LNCAP (cell line): Measurements from ENCODE around the gene SYNE2.

Source experiments
- CTCF ChIP-seq: fragments of 450-650 bp; IDR thresholded peaks from 2 replicates; pipeline ENCODE4 v1.5.1; 2017; ENCODE audit warnings: mild to moderate bottlenecking

The SYNE2 gene

GRCh38 chr14:63909984-63910383, 57.2 kb downstream of the SYNE2 start:
- no peak for TF ChIP-seq CTCF

GRCh38 chr14:63910583-63911363, 58.0 kb downstream of the SYNE2 start:
- TF ChIP-seq CTCF: no peak

- TF ChIP-seq CTCF: no peak
Observed at GRCh38 chr14:63911404-63911803, 58.6 kb downstream of the SYNE2 start.

GRCh38 chr14:63912286-63912685, 59.5 kb downstream of the SYNE2 start:
- TF ChIP-seq CTCF: no peak

GRCh38 chr14:63918411-63918810, 65.6 kb downstream of the SYNE2 start:
- TF ChIP-seq CTCF: no peak

GRCh38 chr14:63922696-63923421, 70.1 kb downstream of the SYNE2 start:
- TF ChIP-seq CTCF: no peak

GRCh38 chr14:63923422-63923752, 70.6 kb downstream of the SYNE2 start:
- no peak for TF ChIP-seq CTCF
